ENCODE data around the gene ARSJ.

The ARSJ gene

GRCh38 chr4:113866611-113867010 lies 112.8 kb downstream of the ARSJ start:
- no peaks in the 10 kb centered on the region for H3K9me3 ChIP-seq (ENCODE audit: severe bottlenecking)
- no peaks in the 10 kb centered on the region for H3K36me3 ChIP-seq
- H3K27ac ChIP-seq: no peak overlapping the region
- no peak for TF ChIP-seq CTCF (IDR thresholded peaks at IDR 0.05; ENCODE audit: low read depth, low read length)
- no peak overlapping the region for H3K4me3 ChIP-seq (ENCODE audit: low read depth, low read length)
- no peaks in the 10 kb centered on the region for H3K27me3 ChIP-seq (ENCODE audit: insufficient read depth, low read depth, severe bottlenecking)
- no peak for DNase-seq

GRCh38 chr4:113858924-113859323 lies 120.5 kb downstream of the ARSJ start:
- H3K36me3 ChIP-seq: no peaks in the 10 kb centered on the region
- no peaks in the 10 kb centered on the region for H3K27me3 ChIP-seq (ENCODE audit: insufficient read depth, low read depth, severe bottlenecking)
- no peaks in the 10 kb centered on the region for H3K9me3 ChIP-seq (ENCODE audit: severe bottlenecking)
- no peak for DNase-seq
- H3K27ac ChIP-seq: no peak overlapping the region
- H3K4me3 ChIP-seq (ENCODE audit: low read depth, low read length): no peak overlapping the region
- TF ChIP-seq CTCF (IDR thresholded peaks at IDR 0.05; ENCODE audit: low read depth, low read length): no peak

DNA sequence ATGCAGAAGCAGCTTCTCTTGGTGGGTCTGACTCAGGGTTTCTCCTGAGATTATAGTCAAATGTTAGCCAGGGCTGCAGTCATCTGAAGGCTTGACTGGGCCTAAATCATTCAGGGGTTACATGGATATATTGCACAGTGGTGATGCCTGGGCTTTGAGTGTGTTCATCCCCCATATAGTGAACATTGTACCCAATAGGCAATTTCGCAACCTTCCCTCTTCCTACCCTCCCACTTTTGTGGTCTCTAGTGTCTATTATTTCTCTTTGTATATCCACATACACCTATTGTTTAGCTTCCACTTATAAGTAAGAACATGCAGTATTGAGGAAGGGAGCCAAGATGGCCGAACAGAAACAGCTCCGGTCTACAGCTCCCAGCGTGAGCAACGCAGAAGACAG lies 127.6 kb downstream of the ARSJ start:
- no peak for TF ChIP-seq CTCF (IDR thresholded peaks at IDR 0.05; ENCODE audit: low read depth, low read length)
- no peaks in the 10 kb centered on the region for H3K36me3 ChIP-seq
- DNase-seq: no peak
- no peaks in the 10 kb centered on the region for H3K27me3 ChIP-seq (ENCODE audit: insufficient read depth, low read depth, severe bottlenecking)
- H3K27ac ChIP-seq: no peak overlapping the region
- peaks cover 3% of the 10 kb centered on the region for H3K9me3 ChIP-seq (ENCODE audit: severe bottlenecking)
- no peak overlapping the region for H3K4me3 ChIP-seq (ENCODE audit: low read depth, low read length)
